HG03060 (cell line): ENCODE results near the gene RNF39.
"Not testable (repeated sequence)": the region's sequence is repeated elsewhere in the genome, so short reads cannot be mapped to it uniquely, and the experiment has no call there.

Experiments
- ATAC-seq: cut with Tn5 transposase; IDR thresholded peaks from one replicate; pipeline ENCODE4 v1.9.1; 2021; ENCODE audit warnings: low read depth, moderate number of reproducible peaks; ENCODE audit not compliant: unreplicated experiment

RNF39 gene

GRCh38 chr6:30062471-30063178, 12.9 kb downstream of the RNF39 start:
- no peak for ATAC-seq

- no peak for ATAC-seq
These were observed 13.6 kb downstream of the RNF39 start for GRCh38 chr6:30061858-30062458.

GRCh38 chr6:30061092-30061857, 14.3 kb downstream of the RNF39 start, which contains the start of gene POLR1H:
Gene POLR1H (plus strand): TSS chr6:30061265. CDS start chr6:30061525, 260 bp downstream.
- peak; percentile 88 for ATAC-seq

- ATAC-seq: no peak
These were observed 14.9 kb downstream of the RNF39 start for GRCh38 chr6:30060606-30061091.

- no peak for ATAC-seq
These were observed 20.1 kb downstream of the RNF39 start for GRCh38 chr6:30055513-30055912.

GRCh38 chr6:30053682-30054081, 21.9 kb downstream of the RNF39 start:
- ATAC-seq: no peak

- ATAC-seq: no peak
These were observed 28.3 kb downstream of the RNF39 start for GRCh38 chr6:30047220-30047619.

- ATAC-seq: no peak
These were observed 30.9 kb downstream of the RNF39 start for GRCh38 chr6:30044630-30045029.

- no peak for ATAC-seq
These were observed 31.8 kb downstream of the RNF39 start for GRCh38 chr6:30043744-30044143.

GRCh38 chr6:30042914-30043313, 32.7 kb downstream of the RNF39 start:
- no peak for ATAC-seq

- ATAC-seq: no peak
These were observed 33.1 kb downstream of the RNF39 start for GRCh38 chr6:30042476-30042875.

GRCh38 chr6:30041821-30042220, 33.7 kb downstream of the RNF39 start:
- ATAC-seq: no peak

- no peak for ATAC-seq
These were observed 34.3 kb downstream of the RNF39 start for GRCh38 chr6:30041221-30041620.

GRCh38 chr6:30037182-30037788, 38.3 kb downstream of the RNF39 start:
- ATAC-seq: no peak

- no peak for ATAC-seq
These were observed 39.8 kb downstream of the RNF39 start for GRCh38 chr6:30035784-30036183.

- not testable (repeated sequence) for ATAC-seq
These were observed 42.1 kb downstream of the RNF39 start for GRCh38 chr6:30033440-30033839.

GRCh38 chr6:30031381-30031780, 44.2 kb downstream of the RNF39 start:
- ATAC-seq: no peak

- no peak for ATAC-seq
These were observed 46.0 kb downstream of the RNF39 start for GRCh38 chr6:30029588-30029987.

GRCh38 chr6:30025186-30025585, 50.4 kb downstream of the RNF39 start:
- ATAC-seq: no peak

- not testable (repeated sequence) for ATAC-seq
These were observed 52.9 kb downstream of the RNF39 start for GRCh38 chr6:30022712-30023111.

GRCh38 chr6:30022189-30022588, 53.4 kb downstream of the RNF39 start:
- ATAC-seq: no peak
